DND-41 (cell line): ENCODE measurements around the gene ARRB1.
"Not testable (repeated sequence)": the region's sequence is repeated elsewhere in the genome, so short reads cannot be mapped to it uniquely, and the experiment has no call there.

Experiments
- ATAC-seq: fragments of 200-7000 bp; cut with Tn5 transposase; 3 replicates; pipeline ENCODE4 v1.9.1; 2021; ENCODE audit warnings: low read depth; ENCODE audit not compliant: insufficient read depth
- DNase-seq: peaks from one replicate; pipeline ENCODE4 v3.0.0-alpha.2; 2020
- H2AFZ ChIP-seq: 2 replicates; pipeline ENCODE4 v1.6.0; 2012; ENCODE audit warnings: low read depth, low read length
- H3K27ac ChIP-seq: 2 replicates; pipeline ENCODE4 v1.5.1; 2012; ENCODE audit warnings: low read length, inconsistent platforms
- H3K27me3 ChIP-seq: fragments of 200-600 bp; sonication (generic); 2 replicates; pipeline ENCODE4 v1.6.0; 2012; ENCODE audit warnings: low read length, mild to moderate bottlenecking, inconsistent platforms; ENCODE audit not compliant: insufficient read depth, poor library complexity
- H3K36me3 ChIP-seq: 2 replicates; pipeline ENCODE4 v1.5.1; 2012; ENCODE audit warnings: low read length, inconsistent platforms; ENCODE audit not compliant: insufficient read depth
- H3K4me1 ChIP-seq: 2 replicates; pipeline ENCODE4 v1.5.1; 2012; ENCODE audit warnings: mild to moderate bottlenecking, low read length; ENCODE audit not compliant: insufficient read depth
- H3K4me2 ChIP-seq: 2 replicates; pipeline ENCODE4 v1.6.0; 2012; ENCODE audit warnings: mild to moderate bottlenecking, moderate library complexity, low read length, inconsistent platforms; ENCODE audit not compliant: insufficient read depth
- H3K4me3 ChIP-seq, 2 experiments: fragments of 200-600 bp in 1 of 2; shearing (Covaris generic) in 1 of 2; 2 replicates each; pipeline ENCODE4 v1.5.1; 2012 to 2016; ENCODE audit warnings: inconsistent platforms in 2 of 2, low read length in 2 of 2, mild to moderate bottlenecking in 2 of 2, low read depth in 1 of 2, moderate library complexity in 1 of 2
- H3K79me2 ChIP-seq: 2 replicates; pipeline ENCODE4 v1.6.0; 2012; ENCODE audit warnings: low read length, inconsistent platforms; ENCODE audit not compliant: insufficient read depth
- H3K9ac ChIP-seq: 2 replicates; pipeline ENCODE4 v1.6.0; 2012; ENCODE audit warnings: low read depth, mild to moderate bottlenecking, inconsistent platforms, low read length, moderate library complexity
- H3K9me3 ChIP-seq: 2 replicates; pipeline ENCODE4 v1.5.1; 2012; ENCODE audit warnings: low read length, moderate library complexity, mild to moderate bottlenecking, inconsistent platforms; ENCODE audit not compliant: insufficient read depth, severe bottlenecking
- H4K20me1 ChIP-seq: 2 replicates; pipeline ENCODE4 v1.6.0; 2012; ENCODE audit warnings: low read length; ENCODE audit not compliant: insufficient read depth
- EZH2 ChIP-seq: IDR thresholded peaks from 3 replicates; pipeline ENCODE4 v1.6.1; 2012; ENCODE audit warnings: borderline replicate concordance, low read depth, mild to moderate bottlenecking, moderate library complexity, low read length, inconsistent platforms; ENCODE audit not compliant: severe bottlenecking
- TF ChIP-seq, protein P1 (sequence below): IDR thresholded peaks from 2 replicates; pipeline ENCODE4 v1.5.1; 2012; ENCODE audit warnings: borderline replicate concordance, low read length, moderate library complexity, mild to moderate bottlenecking; ENCODE audit not compliant: poor library complexity, severe bottlenecking; ENCODE audit errors: extremely low read depth

Gene ARRB1

DNA sequence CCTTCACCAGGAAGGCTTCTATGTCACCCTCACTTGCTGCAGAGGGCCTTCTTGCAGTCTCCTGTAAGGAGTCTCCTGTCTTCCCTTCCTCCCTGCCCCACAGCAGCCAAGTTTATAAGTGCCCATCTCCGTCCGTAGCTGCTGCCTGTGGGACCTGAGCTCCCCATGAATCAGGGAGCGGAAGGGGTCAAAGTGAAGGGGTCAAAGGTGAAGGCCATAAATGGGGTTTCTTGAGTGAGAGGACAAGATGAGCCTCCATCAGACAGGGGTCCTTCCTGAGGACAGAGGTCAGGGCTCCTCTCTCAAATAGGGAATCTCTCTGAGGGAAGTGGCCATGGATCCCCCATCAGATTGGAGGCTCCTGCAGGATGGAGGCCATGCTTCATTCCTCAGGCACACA is 44.4 kb downstream of the ARRB1 start:
- Histone ChIP-seq H3K36me3 (no peaks in the 10 kb centered on the region), H3K9me3 (no peaks in the 10 kb centered on the region), H3K79me2 (no peaks in the 10 kb centered on the region), H3K4me2 (no peak overlapping the region), H3K9ac (no peak overlapping the region), H2AFZ (no peak overlapping the region), H3K4me1 (no peaks in the 10 kb centered on the region), H3K4me3 (no peak overlapping the region), H3K27me3 (no peaks in the 10 kb centered on the region), H4K20me1 (peaks cover 26% of the 10 kb centered on the region), H3K27ac (no peak overlapping the region)
- no peak for ATAC-seq
- TF ChIP-seq EZH2 = no peak
- TF ChIP-seq, protein P1, sequence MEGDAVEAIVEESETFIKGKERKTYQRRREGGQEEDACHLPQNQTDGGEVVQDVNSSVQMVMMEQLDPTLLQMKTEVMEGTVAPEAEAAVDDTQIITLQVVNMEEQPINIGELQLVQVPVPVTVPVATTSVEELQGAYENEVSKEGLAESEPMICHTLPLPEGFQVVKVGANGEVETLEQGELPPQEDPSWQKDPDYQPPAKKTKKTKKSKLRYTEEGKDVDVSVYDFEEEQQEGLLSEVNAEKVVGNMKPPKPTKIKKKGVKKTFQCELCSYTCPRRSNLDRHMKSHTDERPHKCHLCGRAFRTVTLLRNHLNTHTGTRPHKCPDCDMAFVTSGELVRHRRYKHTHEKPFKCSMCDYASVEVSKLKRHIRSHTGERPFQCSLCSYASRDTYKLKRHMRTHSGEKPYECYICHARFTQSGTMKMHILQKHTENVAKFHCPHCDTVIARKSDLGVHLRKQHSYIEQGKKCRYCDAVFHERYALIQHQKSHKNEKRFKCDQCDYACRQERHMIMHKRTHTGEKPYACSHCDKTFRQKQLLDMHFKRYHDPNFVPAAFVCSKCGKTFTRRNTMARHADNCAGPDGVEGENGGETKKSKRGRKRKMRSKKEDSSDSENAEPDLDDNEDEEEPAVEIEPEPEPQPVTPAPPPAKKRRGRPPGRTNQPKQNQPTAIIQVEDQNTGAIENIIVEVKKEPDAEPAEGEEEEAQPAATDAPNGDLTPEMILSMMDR = no peak
- no peak for DNase-seq

DNA sequence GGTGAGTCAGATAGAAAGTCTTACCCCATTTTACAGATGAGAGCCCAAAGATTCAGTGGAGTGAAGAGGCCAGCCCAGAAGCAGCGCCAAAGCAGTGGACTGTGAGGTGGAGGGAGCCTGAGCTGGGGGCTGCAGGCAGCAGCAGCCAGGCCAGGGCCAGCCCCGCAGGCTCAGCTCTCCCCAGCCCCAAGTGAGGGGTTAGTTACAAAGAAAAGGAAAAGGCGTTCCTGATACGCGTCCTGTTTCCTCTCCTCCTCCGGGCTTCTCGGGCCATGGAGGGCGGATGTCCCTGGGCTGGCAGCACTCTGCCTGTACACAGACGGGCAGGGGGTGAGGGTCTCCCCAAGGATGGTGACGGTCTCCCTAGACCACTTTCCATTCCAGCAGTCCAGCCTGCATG is 44.9 kb downstream of the ARRB1 start:
- Histone ChIP-seq H3K4me1 (no peaks in the 10 kb centered on the region), H3K36me3 (no peaks in the 10 kb centered on the region)

DNA sequence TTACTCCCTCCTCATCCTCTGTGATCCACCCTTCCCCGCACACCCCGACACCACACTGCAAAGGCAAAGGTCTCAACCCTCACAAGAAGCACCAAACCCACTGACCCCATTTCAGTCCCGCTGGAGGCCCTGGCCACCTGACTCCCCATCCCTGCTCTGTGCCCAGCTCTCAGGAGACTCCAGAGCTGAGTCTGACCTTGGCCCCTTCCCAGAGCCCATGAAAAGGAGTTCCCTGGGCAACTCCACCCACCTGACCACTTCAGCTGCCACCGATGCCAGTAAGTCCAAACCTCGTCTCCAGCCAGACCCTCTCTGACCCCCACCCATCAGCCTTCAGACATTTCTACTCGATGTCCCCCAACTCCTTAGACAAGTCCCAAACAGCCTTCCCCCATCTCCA is 45.5 kb downstream of the ARRB1 start:
- H2AFZ ChIP-seq = no peak overlapping the region
- no peaks in the 10 kb centered on the region for H3K79me2 ChIP-seq
- no peak for TF ChIP-seq EZH2
- TF ChIP-seq, protein P1 = no peak

More for the DNA sequence above, 44.9 kb downstream of the ARRB1 start:
- DNase-seq = no peak
- H3K4me3 ChIP-seq = no peak overlapping the region
- ATAC-seq = no peak
- no peak overlapping the region for H3K9ac ChIP-seq
- no peak overlapping the region for H2AFZ ChIP-seq
- H3K27me3 ChIP-seq = no peaks in the 10 kb centered on the region
- no peaks in the 10 kb centered on the region for H3K79me2 ChIP-seq
- H3K27ac ChIP-seq = no peak overlapping the region
- no peak overlapping the region for H3K4me2 ChIP-seq
- TF ChIP-seq EZH2 = no peak
- TF ChIP-seq, protein P1 = no peak
- no peaks in the 10 kb centered on the region for H3K9me3 ChIP-seq
- peaks cover 24% of the 10 kb centered on the region for H4K20me1 ChIP-seq

DNA sequence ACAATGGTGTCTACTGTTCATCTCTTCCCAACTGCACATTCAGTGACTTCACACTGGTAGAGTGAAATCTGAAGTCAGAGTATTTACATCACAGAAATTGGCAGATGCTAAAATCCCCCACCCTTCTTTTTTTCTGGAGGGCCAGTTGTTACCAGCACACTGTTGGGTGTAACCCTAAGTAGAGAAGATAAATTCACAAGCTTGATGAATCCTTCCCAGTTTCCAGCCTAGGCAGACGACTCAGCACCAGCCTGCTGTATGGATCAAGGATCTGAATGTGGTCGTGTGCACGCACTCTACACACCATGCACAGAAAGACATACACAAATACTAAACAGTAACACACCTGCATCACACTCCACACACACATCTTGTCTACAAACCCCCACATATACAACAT is 46.0 kb downstream of the ARRB1 start:
- Histone ChIP-seq H3K27me3 (no peaks in the 10 kb centered on the region), H2AFZ (no peak overlapping the region), H3K27ac (no peak overlapping the region), H3K79me2 (no peaks in the 10 kb centered on the region), H3K9ac (no peak overlapping the region), H3K4me3 (no peak overlapping the region), H3K4me2 (no peak overlapping the region), H3K9me3 (no peaks in the 10 kb centered on the region), H4K20me1 (peaks cover 26% of the 10 kb centered on the region), H3K36me3 (no peaks in the 10 kb centered on the region), H3K4me1 (no peaks in the 10 kb centered on the region)
- TF ChIP-seq EZH2 = no peak
- ATAC-seq (no peak), DNase-seq (no peak)

More for the DNA sequence above, 45.5 kb downstream of the ARRB1 start:
- Histone ChIP-seq H3K4me2 (no peak overlapping the region), H3K4me1 (no peaks in the 10 kb centered on the region), H4K20me1 (peaks cover 25% of the 10 kb centered on the region), H3K4me3 (no peak overlapping the region), H3K27ac (no peak overlapping the region), H3K9ac (no peak overlapping the region), H3K9me3 (no peaks in the 10 kb centered on the region), H3K27me3 (no peaks in the 10 kb centered on the region), H3K36me3 (no peaks in the 10 kb centered on the region)
- DNase-seq = no peak
- no peak for ATAC-seq

DNA sequence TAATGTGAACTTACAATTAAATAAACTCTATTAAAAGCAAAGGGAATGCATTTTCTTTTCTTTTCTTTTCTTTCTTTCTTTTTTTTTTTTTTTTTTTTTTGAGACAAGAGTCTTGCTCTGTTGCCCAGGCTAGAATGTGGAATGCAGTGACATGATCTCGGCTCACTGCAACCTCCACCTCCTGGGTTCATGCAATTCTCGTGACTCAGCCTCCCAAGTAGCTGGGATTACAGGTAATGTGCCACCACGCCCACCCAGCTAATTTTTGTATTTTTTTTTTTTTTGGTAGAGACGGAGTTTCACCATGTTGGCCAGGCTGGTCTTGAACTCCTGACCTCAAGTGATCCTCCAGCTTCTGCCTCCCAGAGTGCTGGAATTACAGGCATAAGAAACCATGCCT is 46.5 kb downstream of the ARRB1 start:
- H3K9me3 ChIP-seq = not testable (repeated sequence)

More for the DNA sequence above, 46.5 kb downstream of the ARRB1 start:
- H3K4me1 ChIP-seq, H3K27ac ChIP-seq, H3K27me3 ChIP-seq, DNase-seq, H3K4me3 ChIP-seq, H2AFZ ChIP-seq, H3K36me3 ChIP-seq, H3K79me2 ChIP-seq, H3K9ac ChIP-seq, ATAC-seq, H3K4me2 ChIP-seq: not testable (repeated sequence)
- H4K20me1 ChIP-seq = peaks cover 26% of the 10 kb centered on the region
